CD4-positive, CD25-positive, alpha-beta regulatory T cell (primary cell): ENCODE data around the gene MAP2K3. TPM values are rescaled to one million over a fixed set of nuclear protein-coding genes. Genes with fewer than 3 reads are reported as not detected.

Source experiments
- ATAC-seq, 2 donors: fragments of 150-1000 bp; cut with Tn5 transposase; one replicate each; pipeline ENCODE4 v1.10.0; 2021; ENCODE audit warnings: low read depth in 2 of 2, moderate number of reproducible peaks in 2 of 2, moderate library complexity in 1 of 2
- DNase-seq, 3 donors: peaks; one replicate each; pipeline versions ENCODE4 v3.0.0 to v3.0.0-alpha.2; 2012 to 2022; ENCODE audit warnings: mixed read lengths in 1 of 3
- H3K27ac ChIP-seq: one replicate; pipeline ENCODE4 v1.7.0; 2013; ENCODE audit warnings: mild to moderate bottlenecking, low read length; ENCODE audit not compliant: insufficient read depth, poor library complexity, severe bottlenecking
- H3K27me3 ChIP-seq: one replicate; pipeline ENCODE4 v1.7.0; 2013; ENCODE audit warnings: low read length; ENCODE audit not compliant: control insufficient read depth, insufficient read depth
- H3K36me3 ChIP-seq: one replicate; pipeline ENCODE4 v1.7.0; 2013; ENCODE audit warnings: mild to moderate bottlenecking, low read length, moderate library complexity; ENCODE audit not compliant: control insufficient read depth, insufficient read depth
- H3K4me1 ChIP-seq: 2 replicates; pipeline ENCODE4 v1.7.0; 2013; ENCODE audit warnings: mild to moderate bottlenecking, low read length; ENCODE audit not compliant: insufficient read depth, control insufficient read depth, poor library complexity, severe bottlenecking
- H3K4me3 ChIP-seq: one replicate; pipeline ENCODE4 v1.7.0; 2013; ENCODE audit warnings: low read depth, mild to moderate bottlenecking, low read length, moderate library complexity
- H3K9me3 ChIP-seq, 2 experiments: 1 replicate in 1 of 2; 2 replicates in 1 of 2; pipeline ENCODE4 v1.7.0; 2013; ENCODE audit warnings: low read length in 2 of 2, mild to moderate bottlenecking in 1 of 2, moderate library complexity in 1 of 2; ENCODE audit not compliant: control insufficient read depth in 2 of 2
- H3K27ac Mint-ChIP-seq, 3 donors: one replicate each; pipeline ENCODE4 v1.8.0; 2020 to 2022; ENCODE audit warnings: mild to moderate bottlenecking in 3 of 3, mixed read lengths in 3 of 3, moderate library complexity in 2 of 3
- H3K27me3 Mint-ChIP-seq: one replicate; pipeline ENCODE4 v1.8.0; 2022; ENCODE audit warnings: mild to moderate bottlenecking, mixed read lengths
- H3K36me3 Mint-ChIP-seq: one replicate; pipeline ENCODE4 v1.8.0; 2020; ENCODE audit warnings: mixed read lengths
- H3K4me1 Mint-ChIP-seq, 4 donors: one replicate each; pipeline ENCODE4 v1.8.0; 2020 to 2022; ENCODE audit warnings: mixed read lengths in 4 of 4, mild to moderate bottlenecking in 1 of 4
- H3K4me3 Mint-ChIP-seq, 4 donors: one replicate each; pipeline ENCODE4 v1.8.0; 2020 to 2022; ENCODE audit warnings: mild to moderate bottlenecking in 4 of 4, mixed read lengths in 4 of 4, moderate library complexity in 3 of 4
- H3K9me3 Mint-ChIP-seq, 7 donors: one replicate each; pipeline ENCODE4 v1.8.0; 2020 to 2022; ENCODE audit warnings: mixed read lengths in 7 of 7, mild to moderate bottlenecking in 3 of 7, moderate library complexity in 2 of 7
- polyA plus RNA-seq, 4 donors: library from polyadenylated mRNA; unstranded; fragments of 300-500 nt; fragmentation: Illumina TruSeq; gene quantifications; one replicate each; pipeline ENCODE4 v1.2.3, GENCODE V29; 2021
- total RNA-seq: library from RNA; stranded (reverse); gene quantifications from one replicate; pipeline ENCODE4 v1.2.3, GENCODE V29; 2022

MAP2K3 gene
- total and polyA plus RNA-seq, 5 donors from 2014 or later = 63.4 to 71.9 (median 70.6) TPM

DNA sequence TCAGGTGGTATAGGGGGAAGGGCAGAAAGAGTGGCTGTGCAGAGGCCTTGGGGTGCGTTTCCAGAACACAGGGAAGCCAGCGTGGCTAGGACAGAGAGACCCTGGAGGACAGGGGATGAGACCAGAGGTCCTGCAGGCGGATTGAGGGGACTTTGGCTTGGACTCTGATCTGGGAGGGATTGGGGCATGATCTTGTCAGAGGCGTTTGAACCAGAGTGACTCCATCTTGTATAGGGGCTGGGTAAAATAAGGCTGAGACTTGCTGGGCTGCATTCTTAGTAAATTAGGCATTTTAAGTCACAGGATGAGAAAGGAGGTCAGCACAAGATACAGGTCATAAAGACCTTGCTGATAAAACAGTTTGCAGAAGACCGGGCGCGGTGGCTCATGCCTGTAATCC is 25.9 kb upstream of the MAP2K3 start:
- Histone ChIP-seq H3K9me3 (no peaks in the 10 kb centered on the region), H3K4me1 (peaks cover 7% of the 10 kb centered on the region), H3K27ac (no peak overlapping the region), H3K36me3 (no peaks in the 10 kb centered on the region), H3K27me3 (no peaks in the 10 kb centered on the region), H3K4me3 (no peak overlapping the region)
- H3K27me3 Mint-ChIP-seq = peaks cover 5% of the 10 kb centered on the region
- H3K27ac Mint-ChIP-seq = peak overlapping the region in 1 of 3 donors; percentile 67
- DNase-seq (no peak), ATAC-seq (no peak)
- H3K4me1 Mint-ChIP-seq = peaks cover 5 to 22% (median 9%) of the 10 kb centered on the region in 4 donors
- peak overlapping the region in 2 of 4 donors; percentile 0 to 44 for H3K4me3 Mint-ChIP-seq
- no peaks in the 10 kb centered on the region for H3K36me3 Mint-ChIP-seq
- peaks cover 0 to 2% (median 0%) of the 10 kb centered on the region in 7 donors for H3K9me3 Mint-ChIP-seq

- H3K27ac ChIP-seq = no peak overlapping the region
- no peak overlapping the region for H3K27ac Mint-ChIP-seq
- no peak for DNase-seq
These were observed 22.1 kb upstream of the MAP2K3 start for GRCh38 chr17:21262259-21262993.

DNA sequence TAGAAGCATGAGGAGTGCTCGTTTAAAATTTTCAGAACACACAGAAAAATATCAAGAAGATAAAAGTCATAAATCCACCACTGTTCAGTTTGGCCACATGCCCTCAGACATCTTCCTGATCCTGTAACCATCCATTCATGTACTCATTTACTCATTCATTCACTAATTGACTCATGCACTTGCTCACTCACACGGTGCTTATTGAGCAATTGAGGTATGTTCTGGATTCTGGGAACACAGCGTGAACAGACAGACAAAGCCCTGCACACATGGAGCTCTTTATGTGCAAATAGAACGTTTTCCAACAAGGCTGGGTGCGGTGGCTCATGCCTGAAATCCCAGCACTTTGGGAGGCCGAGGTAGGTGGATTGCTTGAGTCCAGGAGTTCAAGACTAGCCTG is 21.1 kb upstream of the MAP2K3 start:
- Histone ChIP-seq H3K4me3 (no peak overlapping the region), H3K9me3 (no peaks in the 10 kb centered on the region), H3K27ac (no peak overlapping the region), H3K27me3 (no peaks in the 10 kb centered on the region), H3K4me1 (peaks cover 8% of the 10 kb centered on the region), H3K36me3 (no peaks in the 10 kb centered on the region)
- no peaks in the 10 kb centered on the region for H3K9me3 Mint-ChIP-seq
- peaks cover 3 to 20% (median 9%) of the 10 kb centered on the region in 4 donors for H3K4me1 Mint-ChIP-seq
- no peak for DNase-seq
- H3K27me3 Mint-ChIP-seq = peaks cover 4% of the 10 kb centered on the region
- no peaks in the 10 kb centered on the region for H3K36me3 Mint-ChIP-seq
- no peak for ATAC-seq
- no peak overlapping the region for H3K4me3 Mint-ChIP-seq
- H3K27ac Mint-ChIP-seq = no peak overlapping the region

More at GRCh38 chr17:21262259-21262993, 22.1 kb upstream of the MAP2K3 start:
- no peaks in the 10 kb centered on the region for H3K36me3 ChIP-seq
- Mint-ChIP-seq H3K27me3 (peaks cover 4% of the 10 kb centered on the region), H3K4me3 (no peak overlapping the region), H3K36me3 (no peaks in the 10 kb centered on the region), H3K4me1 (peaks cover 6 to 18% (median 8%) of the 10 kb centered on the region in 4 donors), H3K9me3 (peaks cover 0 to 2% (median 0%) of the 10 kb centered on the region in 7 donors)
- H3K9me3 ChIP-seq = no peaks in the 10 kb centered on the region
- no peaks in the 10 kb centered on the region for H3K4me1 ChIP-seq
- no peaks in the 10 kb centered on the region for H3K27me3 ChIP-seq
- ATAC-seq = no peak
- no peak overlapping the region for H3K4me3 ChIP-seq

DNA sequence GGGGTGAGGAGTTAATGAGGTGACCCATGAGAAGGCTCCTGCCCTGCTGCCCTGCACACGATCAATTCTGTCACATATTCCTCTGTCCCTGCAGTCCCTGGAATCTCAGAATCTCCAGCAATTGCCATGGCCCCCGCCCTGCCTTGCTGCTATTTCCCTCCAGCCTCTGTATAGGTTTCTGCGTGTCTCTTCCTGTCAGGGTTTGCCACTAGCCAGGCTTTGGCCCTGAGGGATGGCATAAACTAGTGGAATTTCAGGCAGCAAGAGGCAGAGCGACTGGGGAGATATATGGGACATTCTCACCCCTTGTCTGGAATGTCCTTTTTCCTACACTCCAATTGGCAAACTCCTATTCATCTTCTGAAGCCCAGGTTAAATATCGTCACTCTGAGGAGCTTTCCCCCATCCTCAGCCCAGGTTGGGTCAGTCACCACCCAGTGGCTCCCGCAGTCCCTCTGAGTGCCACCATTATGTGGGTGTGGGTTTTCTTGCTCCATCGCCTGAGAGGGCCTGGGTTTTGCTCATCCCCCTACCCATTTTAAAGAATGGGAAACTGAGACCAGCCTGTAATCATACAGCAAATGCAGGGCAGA is 15.8 kb upstream of the MAP2K3 start:
- H3K27me3 ChIP-seq = no peaks in the 10 kb centered on the region
- ATAC-seq (peak in 1 of 2 donors; percentile 3), DNase-seq (no peak)
- H3K4me1 Mint-ChIP-seq = peaks cover 3 to 29% (median 18%) of the 10 kb centered on the region in 4 donors
- no peaks in the 10 kb centered on the region for H3K9me3 ChIP-seq
- no peaks in the 10 kb centered on the region for H3K27me3 Mint-ChIP-seq
- H3K4me3 ChIP-seq = no peak overlapping the region
- no peaks in the 10 kb centered on the region for H3K36me3 Mint-ChIP-seq
- H3K27ac ChIP-seq = peak overlapping the region; percentile 43
- H3K4me1 ChIP-seq = peaks cover 16% of the 10 kb centered on the region
- no peaks in the 10 kb centered on the region for H3K36me3 ChIP-seq
- H3K9me3 Mint-ChIP-seq = no peaks in the 10 kb centered on the region
- H3K27ac Mint-ChIP-seq = peak overlapping the region; percentile 78 to 84 (median 83)
- peak overlapping the region in 2 of 4 donors; percentile 54 to 60 for H3K4me3 Mint-ChIP-seq

GRCh38 chr17:21269394-21269793 is 15.1 kb upstream of the MAP2K3 start:
- Histone ChIP-seq H3K27me3 (no peaks in the 10 kb centered on the region), H3K36me3 (no peaks in the 10 kb centered on the region), H3K27ac (no peak overlapping the region), H3K4me1 (peaks cover 16% of the 10 kb centered on the region), H3K9me3 (no peaks in the 10 kb centered on the region), H3K4me3 (no peak overlapping the region)
- Mint-ChIP-seq H3K4me1 (peaks cover 3 to 29% (median 18%) of the 10 kb centered on the region in 4 donors), H3K9me3 (no peaks in the 10 kb centered on the region), H3K4me3 (no peak overlapping the region), H3K27me3 (no peaks in the 10 kb centered on the region), H3K36me3 (no peaks in the 10 kb centered on the region), H3K27ac (peak overlapping the region; percentile 20 to 83 (median 57))
- DNase-seq = no peak
- no peak for ATAC-seq

GRCh38 chr17:21271454-21272183 is 12.9 kb upstream of the MAP2K3 start:
- no peak overlapping the region for H3K4me3 Mint-ChIP-seq
- peak overlapping the region in 1 of 3 donors; percentile 66 for H3K27ac Mint-ChIP-seq
- Histone ChIP-seq H3K36me3 (no peaks in the 10 kb centered on the region), H3K4me3 (no peak overlapping the region), H3K9me3 (no peaks in the 10 kb centered on the region), H3K27me3 (no peaks in the 10 kb centered on the region), H3K27ac (no peak overlapping the region), H3K4me1 (peaks cover 33% of the 10 kb centered on the region)
- H3K36me3 Mint-ChIP-seq = no peaks in the 10 kb centered on the region
- no peaks in the 10 kb centered on the region for H3K27me3 Mint-ChIP-seq
- no peaks in the 10 kb centered on the region for H3K9me3 Mint-ChIP-seq
- ATAC-seq = no peak
- no peak for DNase-seq
- H3K4me1 Mint-ChIP-seq = peaks cover 3 to 37% (median 25%) of the 10 kb centered on the region in 4 donors

GRCh38 chr17:21272250-21272649 is 12.3 kb upstream of the MAP2K3 start:
- ATAC-seq (no peak), DNase-seq (no peak)
- Mint-ChIP-seq H3K27me3 (no peaks in the 10 kb centered on the region), H3K27ac (no peak overlapping the region), H3K4me3 (peak overlapping the region in 1 of 4 donors; percentile 53), H3K9me3 (no peaks in the 10 kb centered on the region), H3K4me1 (peaks cover 1 to 40% (median 22%) of the 10 kb centered on the region in 4 donors), H3K36me3 (no peaks in the 10 kb centered on the region)
- Histone ChIP-seq H3K36me3 (no peaks in the 10 kb centered on the region), H3K9me3 (no peaks in the 10 kb centered on the region), H3K27ac (no peak overlapping the region), H3K27me3 (no peaks in the 10 kb centered on the region), H3K4me1 (peaks cover 35% of the 10 kb centered on the region), H3K4me3 (no peak overlapping the region)
